Umbilical cord (tissue), 2 donors: ENCODE measurements around the gene LTBR. TPM values are rescaled to one million over a fixed set of nuclear protein-coding genes. Genes with fewer than 3 reads are reported as not detected.
"Not testable (repeated sequence)": the region's sequence is repeated elsewhere in the genome, so short reads cannot be mapped to it uniquely, and the experiment has no call there.

Experiments used
- DNase-seq: peaks from one replicate; pipeline ENCODE4 v3.0.0-alpha.2; 2015; ENCODE audit warnings: low spot score
- total RNA-seq: library from RNA; depleted of rRNA; stranded (reverse); fragments of >200 nt; gene quantifications from one replicate; pipeline ENCODE4 v1.2.3, GENCODE V29; 2014; ENCODE audit warnings: low replicate concordance; ENCODE audit not compliant: insufficient read depth

The LTBR gene
- total RNA-seq, result 62.1 TPM

- peak; percentile 97 for DNase-seq
Measured at GRCh38 chr12:6383572-6384498, at the start of gene LTBR. Gene LTBR (plus strand): TSS chr12:6384162. CDS start chr12:6384359, 197 bp downstream.

- no peak for DNase-seq
Measured at GRCh38 chr12:6334359-6334758, 49.6 kb upstream of the LTBR start.

- no peak for DNase-seq
Measured at GRCh38 chr12:6334940-6335450, 49.0 kb upstream of the LTBR start.

- peak; percentile 71 for DNase-seq
Measured at GRCh38 chr12:6335451-6336078, 48.4 kb upstream of the LTBR start.

GRCh38 chr12:6336079-6336888 is 47.7 kb upstream of the LTBR start:
- DNase-seq, result peak; percentile 99

- no peak for DNase-seq
Measured at GRCh38 chr12:6336889-6337853, 46.8 kb upstream of the LTBR start.

- DNase-seq, result no peak
Measured at GRCh38 chr12:6337958-6338433, 46.0 kb upstream of the LTBR start.

GRCh38 chr12:6338536-6338935 is 45.4 kb upstream of the LTBR start:
- not testable (repeated sequence) for DNase-seq

- no peak for DNase-seq
Measured at GRCh38 chr12:6338955-6339354, 45.0 kb upstream of the LTBR start.

GRCh38 chr12:6340032-6340638 is 43.8 kb upstream of the LTBR start:
- DNase-seq, result peak; percentile 80

- no peak for DNase-seq
Measured at GRCh38 chr12:6340745-6341416, 43.1 kb upstream of the LTBR start.

- peak; percentile 94 for DNase-seq
Measured at GRCh38 chr12:6341417-6342139, 42.4 kb upstream of the LTBR start, which contains the start of gene TNFRSF1A. Gene TNFRSF1A (minus strand): TSS chr12:6342076. CDS start chr12:6341814, 262 bp downstream.

- no peak for DNase-seq
Measured at GRCh38 chr12:6342140-6342889, 41.6 kb upstream of the LTBR start.

GRCh38 chr12:6343518-6343917 is 40.4 kb upstream of the LTBR start:
- DNase-seq, result peak; percentile 69

- DNase-seq, result not testable (repeated sequence)
Measured at GRCh38 chr12:6344101-6344660, 39.8 kb upstream of the LTBR start.

- DNase-seq, result peak; percentile 86
Measured at GRCh38 chr12:6345319-6346091, 38.5 kb upstream of the LTBR start.
